MCF 10A (cell line): ENCODE measurements around the gene RIC3. TPM values are rescaled to one million over a fixed set of nuclear protein-coding genes. Genes with fewer than 3 reads are reported as not detected.

Experiments
- BruUV-seq: library from RNA; stranded (reverse); fragments of 400-500 nt; replicated peaks from 2 replicates; lab custom pipeline; 2021; lab: Mats Ljungman, UMichigan
- CTCF ChIA-PET: fragments of 300-600 bp; sonication (Branson Sonifier 250); formaldehyde crosslinking; extraction: SDS; loops from one replicate; lab custom pipeline; 2021; ENCODE audit warnings: antibody characterized with exemption, inconsistent platforms; lab: Yijun Ruan, JAX
- POLR2A ChIA-PET: fragments of 300-600, 350-650 bp; sonication (Branson Sonifier 250); formaldehyde crosslinking; extraction: SDS; loops from one replicate; lab custom pipeline; 2020; ENCODE audit warnings: antibody characterized with exemption, inconsistent platforms; lab: Yijun Ruan, JAX
- DNase-seq: peaks from one replicate; pipeline ENCODE4 v3.0.0-alpha.2; 2018; ENCODE audit not compliant: unreplicated experiment
- H3K27ac Mint-ChIP-seq: one replicate; pipeline ENCODE4 v1.8.0; 2022; ENCODE audit warnings: mild to moderate bottlenecking, low read depth, mixed read lengths; ENCODE audit not compliant: unreplicated experiment
- H3K27me3 Mint-ChIP-seq: one replicate; pipeline ENCODE4 v1.8.0; 2022; ENCODE audit warnings: mixed read lengths; ENCODE audit not compliant: insufficient read depth, unreplicated experiment
- H3K36me3 Mint-ChIP-seq: one replicate; pipeline ENCODE4 v1.8.0; 2022; ENCODE audit warnings: mild to moderate bottlenecking, moderate library complexity, mixed read lengths; ENCODE audit not compliant: insufficient read depth, unreplicated experiment
- H3K4me1 Mint-ChIP-seq: one replicate; pipeline ENCODE4 v1.8.0; 2022; ENCODE audit warnings: mixed read lengths; ENCODE audit not compliant: insufficient read depth, unreplicated experiment
- H3K4me3 Mint-ChIP-seq: one replicate; pipeline ENCODE4 v1.8.0; 2022; ENCODE audit warnings: mild to moderate bottlenecking, moderate library complexity, mixed read lengths; ENCODE audit not compliant: unreplicated experiment
- H3K9me3 Mint-ChIP-seq: one replicate; pipeline ENCODE4 v1.8.0; 2022; ENCODE audit warnings: mixed read lengths; ENCODE audit not compliant: unreplicated experiment
- intact Hi-C: fragments of 100-400 bp; cut with micrococcal nuclease; formaldehyde crosslinking; loops from 2 replicates; pipeline ENCODE4 v1.14.1; 2022
- total RNA-seq: library from RNA; stranded (reverse); gene quantifications from 2 replicates; pipeline ENCODE4 v1.2.3, GENCODE V29; 2022
- TF ChIP-seq, protein P1 (sequence below): fragments of 200-600 bp; IDR thresholded peaks from one replicate; pipeline ENCODE4 v1.8.0; 2022; ENCODE audit warnings: antibody characterized with exemption, mild to moderate bottlenecking; ENCODE audit not compliant: unreplicated experiment

RIC3 gene
- total RNA-seq, 1 experiment from 2014 or later: 0.65 TPM

- Mint-ChIP-seq H3K27ac (no peak overlapping the region), H3K27me3 (peaks cover 15% of the 10 kb centered on the region), H3K4me3 (no peak overlapping the region), H3K4me1 (no peaks in the 10 kb centered on the region), H3K36me3 (peaks cover 4% of the 10 kb centered on the region), H3K9me3 (no peaks in the 10 kb centered on the region)
- TF ChIP-seq, protein P1, sequence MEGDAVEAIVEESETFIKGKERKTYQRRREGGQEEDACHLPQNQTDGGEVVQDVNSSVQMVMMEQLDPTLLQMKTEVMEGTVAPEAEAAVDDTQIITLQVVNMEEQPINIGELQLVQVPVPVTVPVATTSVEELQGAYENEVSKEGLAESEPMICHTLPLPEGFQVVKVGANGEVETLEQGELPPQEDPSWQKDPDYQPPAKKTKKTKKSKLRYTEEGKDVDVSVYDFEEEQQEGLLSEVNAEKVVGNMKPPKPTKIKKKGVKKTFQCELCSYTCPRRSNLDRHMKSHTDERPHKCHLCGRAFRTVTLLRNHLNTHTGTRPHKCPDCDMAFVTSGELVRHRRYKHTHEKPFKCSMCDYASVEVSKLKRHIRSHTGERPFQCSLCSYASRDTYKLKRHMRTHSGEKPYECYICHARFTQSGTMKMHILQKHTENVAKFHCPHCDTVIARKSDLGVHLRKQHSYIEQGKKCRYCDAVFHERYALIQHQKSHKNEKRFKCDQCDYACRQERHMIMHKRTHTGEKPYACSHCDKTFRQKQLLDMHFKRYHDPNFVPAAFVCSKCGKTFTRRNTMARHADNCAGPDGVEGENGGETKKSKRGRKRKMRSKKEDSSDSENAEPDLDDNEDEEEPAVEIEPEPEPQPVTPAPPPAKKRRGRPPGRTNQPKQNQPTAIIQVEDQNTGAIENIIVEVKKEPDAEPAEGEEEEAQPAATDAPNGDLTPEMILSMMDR: no peak
- no peak for DNase-seq
- intact Hi-C loops: no loop called here
- no TSS peak for BruUV-seq
- ChIA-PET POLR2A (no interaction called here), CTCF (interaction anchor here (0.6 to 3.0 kb wide), 7 partner anchors 9 to 248 kb away, joined by 3 to 29 read pairs (median 5); no protein-coding TSS in a partner anchor)
These were observed 93.6 kb downstream of the RIC3 start for GRCh38 chr11:8075119-8075726.

DNA sequence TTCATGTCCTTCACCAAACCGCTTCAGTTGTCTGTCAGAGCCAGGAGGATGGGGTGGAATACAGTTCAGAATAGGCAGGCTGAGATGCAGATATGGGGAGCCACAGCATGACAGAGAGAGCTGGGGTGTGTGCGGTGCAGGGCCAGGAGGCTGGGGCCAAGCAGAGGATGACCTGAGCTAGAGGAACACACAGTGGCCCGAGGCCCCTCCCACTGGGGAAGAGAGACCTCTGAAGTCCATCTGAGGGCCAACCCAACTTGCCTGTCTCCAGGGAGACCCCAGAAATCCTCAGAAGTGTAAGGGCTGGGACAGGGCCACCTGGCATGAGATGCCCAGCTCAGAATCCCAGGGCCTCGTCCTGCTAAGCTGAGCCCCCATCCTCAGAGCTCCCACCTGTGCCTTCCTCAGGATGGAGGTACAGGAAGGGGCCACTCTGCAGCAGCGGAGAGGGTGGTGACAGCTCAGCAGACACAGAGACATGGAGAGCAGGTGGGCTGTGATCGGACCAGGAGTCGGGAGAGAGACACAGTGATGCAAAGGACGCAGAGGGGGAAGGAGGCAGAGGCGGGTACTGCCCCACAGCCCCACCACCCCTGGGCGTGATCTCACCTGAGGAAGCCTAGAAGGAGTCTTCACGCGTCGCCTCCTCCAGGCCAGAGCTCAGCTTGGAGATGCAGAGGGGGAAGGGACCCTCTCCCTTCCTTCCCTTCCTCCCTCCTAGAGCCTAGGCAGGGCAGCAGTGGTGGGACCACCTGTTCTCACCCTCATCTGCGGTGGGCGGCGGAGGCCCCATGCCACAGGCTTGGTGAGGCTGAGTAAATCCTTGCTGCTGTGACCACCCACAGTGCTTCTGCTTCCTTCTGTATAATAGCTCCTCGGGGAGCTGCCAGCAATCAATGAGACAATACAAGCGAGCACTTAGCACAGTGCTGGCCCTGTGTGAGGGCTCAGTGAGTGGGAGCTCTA is 96.9 kb downstream of the RIC3 start:
- Mint-ChIP-seq H3K36me3 (peaks cover 4% of the 10 kb centered on the region), H3K27me3 (peaks cover 15% of the 10 kb centered on the region), H3K4me3 (no peak overlapping the region), H3K27ac (no peak overlapping the region), H3K9me3 (no peaks in the 10 kb centered on the region), H3K4me1 (peaks cover 17% of the 10 kb centered on the region)
- BruUV-seq: no TSS peak
- TF ChIP-seq, protein P1: no peak
- intact Hi-C loops: no loop called here
- no peak for DNase-seq
- POLR2A ChIA-PET: no interaction called here
- CTCF ChIA-PET: interaction anchor here (0.5 to 4.8 kb wide), 15 partner anchors 8 to 558 kb away, joined by 3 to 29 read pairs (median 4); partner anchors contain the start of gene EIF3F

DNA sequence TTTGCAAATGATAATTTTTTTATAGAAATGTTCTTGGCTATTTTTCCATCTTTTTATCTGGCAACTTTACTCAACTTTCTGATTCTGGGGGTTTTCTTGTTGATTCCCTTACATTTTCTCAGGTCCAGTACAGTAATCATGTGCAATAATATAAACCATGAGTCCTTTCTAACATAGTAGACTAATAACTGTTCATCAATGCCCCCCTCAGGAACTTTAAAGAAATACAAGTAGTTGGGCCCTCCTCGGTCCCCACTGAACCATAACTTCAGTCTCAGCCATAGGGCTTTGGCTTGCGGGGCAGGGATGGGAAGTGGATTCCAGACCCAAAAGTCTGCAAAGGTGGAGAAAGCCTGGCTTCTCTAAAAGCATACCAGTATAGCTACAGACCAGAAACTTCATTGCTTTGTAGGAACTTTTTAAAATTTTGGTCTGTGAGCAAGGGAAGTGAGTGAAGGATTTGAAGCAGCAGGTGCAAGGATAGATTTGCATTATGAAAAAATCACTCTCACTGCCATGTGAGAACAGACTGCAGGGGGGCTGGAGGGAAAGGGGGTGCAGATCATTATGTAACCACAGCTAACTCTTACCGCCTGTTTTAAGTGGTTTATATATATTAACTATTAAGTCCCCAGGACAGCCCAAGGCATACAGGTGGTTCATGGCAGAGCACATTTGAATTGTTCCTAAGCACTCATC is 98.3 kb downstream of the RIC3 start:
- H3K9me3 Mint-ChIP-seq: no peaks in the 10 kb centered on the region
- H3K27me3 Mint-ChIP-seq: peaks cover 15% of the 10 kb centered on the region
- no peak overlapping the region for H3K4me3 Mint-ChIP-seq
- CTCF ChIA-PET: interaction anchor here (0.7 to 4.8 kb wide), 7 partner anchors 14 to 627 kb away, joined by 3 to 29 read pairs (median 4); no protein-coding TSS in a partner anchor
- intact Hi-C loops: loop anchor here (1.0 kb wide), 2 partner anchors 37 to 64 kb away; no protein-coding TSS in a partner anchor
- DNase-seq: peak; percentile 38
- no peak overlapping the region for H3K27ac Mint-ChIP-seq
- TF ChIP-seq, protein P1: peak; percentile 18
- POLR2A ChIA-PET: no interaction called here
- peaks cover 17% of the 10 kb centered on the region for H3K4me1 Mint-ChIP-seq
- no TSS peak for BruUV-seq
- H3K36me3 Mint-ChIP-seq: no peaks in the 10 kb centered on the region
